HuH-7 (cell line): ENCODE measurements around the gene IFNK.
A peak's percentile ranks its signal among the peaks of the same experiment; 100 is the strongest.

Experiments
- DNase-seq: peaks from one replicate; pipeline ENCODE4 v3.0.0; 2011; ENCODE audit warnings: low spot score

IFNK gene

DNA sequence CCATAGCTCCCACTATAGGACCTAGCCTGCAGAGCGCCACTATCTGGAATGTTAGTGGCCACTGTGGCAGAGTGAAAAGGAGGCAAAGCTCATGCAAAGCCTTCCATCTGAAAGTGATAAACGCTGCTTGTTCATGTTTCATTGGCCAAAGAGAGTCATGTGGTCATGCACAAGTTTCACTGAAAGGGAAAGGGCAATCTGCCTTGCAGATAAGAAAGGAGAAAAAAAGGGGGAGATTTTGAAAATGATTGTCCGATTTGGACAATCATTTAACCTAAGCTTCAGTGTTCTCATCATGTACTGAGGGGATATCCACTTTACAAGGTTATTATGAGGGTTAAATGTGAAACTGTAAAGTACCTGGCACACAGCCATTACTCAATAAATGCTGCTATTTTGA is 14.6 kb downstream of the IFNK start:
- DNase-seq, result no peak

DNA sequence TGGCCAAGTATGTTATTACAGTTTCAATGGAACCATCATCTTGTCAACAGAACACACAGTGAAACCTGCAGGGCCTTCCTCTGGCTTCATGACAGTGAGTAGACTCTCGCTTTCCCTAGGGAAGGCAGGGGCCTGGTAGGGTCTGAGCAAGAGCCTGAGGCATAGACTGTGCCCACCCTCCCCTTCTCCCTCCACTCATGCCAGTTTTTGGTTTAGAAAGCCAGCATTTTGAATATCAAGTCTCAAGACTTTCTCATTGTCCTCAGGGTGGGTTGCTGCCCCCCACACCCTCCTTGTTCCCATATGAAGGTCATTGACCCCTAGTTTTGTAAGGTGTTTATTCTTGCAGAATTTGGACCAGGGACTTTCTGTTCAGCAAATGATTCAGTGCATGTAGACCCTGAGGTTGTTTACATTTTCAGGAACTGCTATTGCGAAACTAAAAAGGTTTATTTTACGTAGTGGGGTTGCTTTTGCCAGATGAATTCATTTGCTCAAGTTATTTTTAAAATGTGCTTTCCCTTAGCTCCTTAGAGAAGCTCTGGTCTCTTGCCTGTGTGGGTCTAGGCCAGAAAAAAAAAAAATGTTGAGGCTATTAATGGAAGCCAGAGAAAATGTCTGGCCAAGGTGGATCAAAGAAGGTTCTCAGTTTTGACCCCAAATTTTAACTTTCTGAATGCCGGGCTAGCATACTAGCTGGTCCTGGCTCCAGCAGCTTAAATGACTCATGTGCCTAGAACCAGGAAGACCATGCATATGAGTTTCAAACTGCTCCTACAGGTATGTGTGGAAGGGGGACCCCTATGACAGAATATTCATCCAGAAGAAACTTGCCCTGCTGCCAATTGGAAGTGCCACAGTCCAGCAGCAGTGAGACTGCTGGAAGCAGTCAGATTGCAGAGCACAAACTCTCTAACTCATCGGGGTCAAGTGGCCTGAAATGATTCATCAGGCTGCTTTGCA is 15.7 kb downstream of the IFNK start:
- DNase-seq, result no peak

DNA sequence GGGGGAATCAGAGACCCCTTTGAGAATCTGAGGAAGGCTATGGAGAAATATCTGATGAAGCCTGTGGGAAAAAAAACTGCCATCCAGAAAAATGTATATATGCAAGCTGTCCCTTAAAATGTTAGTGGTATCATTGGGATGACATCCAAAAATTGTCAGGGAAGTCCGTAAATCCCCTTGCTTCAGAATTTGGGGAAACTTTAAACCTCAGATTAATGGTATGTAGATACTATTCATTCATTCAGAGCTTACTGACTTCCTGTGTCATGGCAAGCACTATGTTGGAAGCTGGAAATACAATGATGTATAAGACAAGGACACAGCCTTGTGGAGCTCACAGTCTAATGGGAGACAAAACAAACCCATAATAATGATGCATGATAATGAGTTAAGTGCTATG is 16.4 kb downstream of the IFNK start:
- no peak for DNase-seq

DNA sequence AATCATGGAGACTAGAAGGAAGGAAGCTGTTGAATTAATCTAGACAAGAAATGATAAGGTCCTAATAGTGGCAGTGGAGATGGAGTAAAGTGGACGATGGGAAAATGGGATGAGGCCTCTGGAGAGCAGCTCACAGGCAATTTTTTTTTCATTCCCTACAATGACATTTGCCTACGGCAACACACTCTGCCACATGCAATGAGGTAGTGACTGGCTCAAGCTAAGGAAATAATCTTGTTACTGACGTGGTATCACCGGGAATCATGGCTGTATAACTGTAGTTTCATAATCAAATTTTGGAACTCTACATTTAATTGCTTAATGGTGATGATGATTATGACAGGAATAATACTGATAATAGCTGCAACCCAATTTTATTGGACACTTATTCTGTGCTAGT is 17.6 kb downstream of the IFNK start:
- DNase-seq, result no peak

DNA sequence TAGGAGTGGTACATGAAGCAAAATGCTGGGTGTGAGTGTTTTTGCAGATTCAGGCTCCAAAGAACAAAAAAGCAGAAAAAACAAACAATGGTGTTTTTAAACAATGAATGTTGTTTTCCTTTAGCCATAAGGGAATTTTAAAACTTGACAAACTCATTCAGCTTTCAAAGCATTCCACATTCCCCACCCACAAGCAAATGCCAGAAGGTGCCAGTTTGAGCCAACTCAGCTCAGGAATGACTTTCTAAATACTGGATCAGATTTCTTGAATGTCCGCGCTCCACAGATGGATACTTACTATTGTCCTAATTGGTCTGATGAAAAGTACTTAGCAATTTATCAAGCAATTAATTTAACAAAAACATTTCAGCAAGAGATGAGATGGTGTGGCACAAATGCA is 18.4 kb downstream of the IFNK start:
- no peak for DNase-seq

DNA sequence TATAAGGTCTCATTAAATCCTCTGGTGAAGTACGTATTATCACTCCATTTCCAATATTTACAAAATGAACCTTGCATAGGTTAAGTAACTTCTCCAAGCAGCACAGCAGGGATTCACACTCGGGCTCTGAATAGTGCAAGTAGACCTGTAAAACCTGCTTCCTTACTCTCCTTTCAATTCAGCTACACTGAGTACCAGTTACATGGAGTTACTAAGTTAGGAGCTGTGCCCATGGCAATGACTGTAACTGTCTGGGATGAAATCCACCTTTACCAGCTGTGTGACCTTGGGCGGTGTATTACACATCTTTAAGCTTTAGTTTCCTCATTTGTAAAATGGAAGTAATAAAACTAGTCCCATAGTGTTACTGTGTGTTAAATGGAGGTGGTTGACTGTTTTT is 21.4 kb downstream of the IFNK start:
- DNase-seq, result no peak

DNA sequence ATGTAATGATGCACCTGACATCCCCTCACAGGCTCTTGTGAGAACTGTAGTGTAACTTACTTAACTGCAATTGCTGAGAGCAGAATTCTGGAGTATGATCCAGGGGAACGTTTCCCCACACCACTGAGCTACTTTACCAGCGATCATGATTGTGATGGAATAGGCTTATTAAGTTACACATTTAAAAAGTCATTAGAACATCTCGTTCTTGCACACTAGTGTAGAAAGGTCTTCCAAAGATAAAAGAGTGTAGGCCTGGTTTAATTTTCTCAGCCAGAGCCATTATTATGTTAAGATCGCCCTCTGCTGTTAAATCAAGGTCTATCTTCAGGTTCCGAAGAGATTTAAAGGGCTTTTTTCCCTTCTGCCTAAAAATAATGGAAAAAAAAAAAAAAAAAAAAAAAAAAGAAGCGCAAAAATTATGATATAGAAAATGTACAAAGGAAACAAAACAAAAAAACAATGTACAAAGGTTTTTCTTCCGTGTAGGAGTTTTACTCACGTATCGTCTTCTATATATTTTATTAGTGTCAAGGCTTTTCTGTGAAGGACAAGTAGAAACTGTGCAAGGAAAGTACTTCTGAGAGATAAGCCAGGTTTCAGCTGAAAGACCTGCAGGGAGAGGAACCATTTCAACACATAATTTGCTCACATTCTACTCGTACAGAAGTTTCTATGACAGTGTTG is 24.1 kb downstream of the IFNK start:
- no peak for DNase-seq

DNA sequence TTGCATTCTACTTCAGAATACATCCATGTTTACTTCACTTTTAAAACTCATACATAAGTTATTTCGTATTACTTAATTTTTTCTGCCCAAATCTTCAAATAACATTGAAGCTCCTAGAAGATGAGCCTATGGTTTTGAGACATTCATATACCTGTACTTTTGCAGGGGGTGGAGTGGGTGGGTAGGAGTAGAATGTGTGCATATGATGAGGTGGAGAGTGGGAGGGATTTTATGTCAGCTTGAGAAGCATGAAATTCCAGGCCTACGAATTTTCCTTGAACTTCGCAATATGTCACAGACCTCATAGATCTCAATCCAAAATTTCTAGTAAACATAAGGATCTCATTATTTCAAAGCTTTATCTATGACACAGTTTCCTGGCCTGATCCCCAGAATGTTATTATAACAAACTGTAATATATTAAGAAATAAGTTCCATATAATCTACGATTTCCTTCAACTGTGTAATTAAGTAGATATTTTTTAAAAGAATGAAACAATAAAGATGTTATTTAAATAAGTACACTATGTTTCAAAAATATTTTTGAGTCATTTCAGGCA is 25.2 kb downstream of the IFNK start:
- DNase-seq, result no peak

DNA sequence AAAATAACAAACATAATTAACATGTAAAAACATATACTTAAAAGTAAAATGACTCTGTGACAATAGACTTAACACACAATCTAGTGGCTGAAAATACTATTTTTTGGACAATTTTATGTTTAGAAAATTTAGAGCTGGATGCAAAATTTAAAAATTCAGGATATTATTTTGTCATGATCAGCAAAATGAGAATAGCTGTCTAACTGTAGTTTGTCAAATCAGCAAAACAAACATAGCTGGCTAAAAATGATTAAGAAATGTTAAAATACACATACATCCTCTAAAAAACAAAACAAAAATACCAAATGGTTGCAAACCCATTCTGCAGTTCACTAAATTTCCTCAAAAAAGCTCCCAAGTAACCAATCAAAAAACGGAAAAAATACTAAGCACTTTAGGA is 30.6 kb downstream of the IFNK start:
- no peak for DNase-seq

DNA sequence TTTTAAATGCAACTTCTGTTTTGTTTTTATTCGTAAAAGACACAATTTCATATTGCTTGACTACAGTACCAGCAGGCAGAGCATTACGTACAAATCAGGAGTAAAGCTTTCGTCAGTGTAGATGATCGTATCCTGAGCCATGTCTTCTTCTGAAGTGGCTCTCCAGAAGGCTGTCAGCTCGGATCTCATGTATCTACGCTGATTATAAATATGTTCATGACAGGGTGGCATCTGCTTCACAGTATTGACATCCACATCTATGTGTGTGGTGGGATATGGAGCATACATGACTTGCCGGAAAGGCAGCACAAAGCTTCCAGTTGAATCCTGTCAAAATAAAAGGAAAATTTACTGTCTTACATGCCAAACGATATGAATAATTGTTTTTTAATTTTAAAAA is 32.4 kb downstream of the IFNK start:
- no peak for DNase-seq

DNA sequence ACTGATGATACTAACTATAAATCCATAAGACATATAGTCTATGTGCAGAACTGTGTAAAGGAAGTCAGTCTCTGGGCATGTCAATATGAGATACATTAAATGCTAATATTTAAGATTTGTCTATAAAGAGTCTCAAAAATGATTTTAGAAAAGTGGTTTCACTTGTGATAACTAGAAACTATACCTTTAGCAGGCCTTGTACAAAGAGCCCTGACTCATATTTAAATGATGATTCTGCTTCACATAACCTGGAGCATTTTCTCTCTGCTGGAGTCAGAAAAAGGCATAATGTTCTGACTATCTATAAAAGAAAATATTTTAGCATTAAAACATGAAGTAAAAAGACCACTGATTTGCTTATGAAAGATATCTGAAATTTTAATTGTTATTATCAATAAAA is 34.2 kb downstream of the IFNK start:
- DNase-seq, result no peak

DNA sequence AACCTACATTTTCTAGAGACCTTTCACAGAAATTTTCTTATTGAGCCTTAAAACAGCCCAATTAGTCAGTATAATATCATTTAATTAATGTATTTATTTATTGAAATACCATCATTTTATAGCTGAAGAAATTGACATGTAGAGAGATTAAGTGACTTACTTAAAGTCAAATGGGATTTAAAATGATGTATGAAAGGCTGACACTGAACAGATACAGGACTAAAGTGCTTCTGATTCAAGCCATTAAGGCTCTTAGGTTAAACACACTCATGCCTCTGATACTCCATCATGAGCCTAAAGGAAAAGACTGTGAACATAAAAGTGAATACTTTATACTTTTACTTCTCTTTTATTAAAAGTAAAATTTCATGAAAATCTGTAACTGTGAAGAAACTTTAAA is 36.4 kb downstream of the IFNK start:
- no peak for DNase-seq

DNA sequence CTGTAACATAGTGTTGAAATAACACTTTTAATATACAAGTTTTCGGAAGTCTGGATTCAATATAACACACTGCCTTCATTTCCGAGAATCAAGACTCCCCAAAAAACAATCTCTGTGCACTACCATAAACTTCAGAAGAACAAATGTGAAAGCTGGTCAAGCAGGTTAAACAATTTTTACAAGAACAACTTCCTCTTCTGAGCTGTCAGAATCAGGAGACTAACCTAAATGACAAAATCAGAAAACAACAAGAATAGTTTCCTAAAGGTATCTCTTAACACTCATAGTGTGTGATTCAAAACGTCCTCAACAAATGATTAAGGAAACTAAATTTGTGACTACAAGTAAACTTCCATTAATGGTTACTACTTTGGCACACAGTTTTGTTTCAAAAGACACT is 37.6 kb downstream of the IFNK start:
- no peak for DNase-seq

DNA sequence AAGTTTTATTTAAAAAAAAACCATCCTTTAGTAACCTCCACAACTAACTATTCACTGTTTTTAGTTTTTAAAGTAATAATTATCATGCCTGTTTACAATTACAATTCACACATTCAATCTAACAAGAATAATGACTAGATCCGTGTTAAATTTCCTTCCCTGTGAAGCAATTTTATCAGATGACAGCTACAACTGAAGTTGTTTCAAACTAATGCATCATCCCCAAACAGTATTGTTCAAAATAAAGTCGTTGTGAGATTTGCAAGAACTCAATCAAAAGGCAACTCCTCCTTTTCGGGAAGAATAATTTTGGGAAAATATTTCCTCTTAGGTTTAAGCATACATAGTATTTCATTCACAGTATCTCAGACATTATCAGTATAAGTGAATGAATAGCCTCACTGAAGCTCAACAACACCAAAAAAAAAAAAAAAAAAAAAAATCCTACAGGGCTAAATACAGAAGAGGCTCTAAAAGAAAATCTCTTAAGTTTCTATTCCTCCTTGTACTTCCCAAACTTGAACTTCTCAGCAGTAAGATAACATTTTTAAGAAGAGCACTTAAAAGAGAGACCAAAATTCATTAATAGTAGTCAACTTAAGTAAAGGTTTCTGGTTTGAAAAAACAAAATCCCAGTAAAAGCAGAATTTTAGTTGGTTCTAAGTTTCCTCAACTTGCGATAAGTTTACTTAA is 39.8 kb downstream of the IFNK start:
- no peak for DNase-seq

DNA sequence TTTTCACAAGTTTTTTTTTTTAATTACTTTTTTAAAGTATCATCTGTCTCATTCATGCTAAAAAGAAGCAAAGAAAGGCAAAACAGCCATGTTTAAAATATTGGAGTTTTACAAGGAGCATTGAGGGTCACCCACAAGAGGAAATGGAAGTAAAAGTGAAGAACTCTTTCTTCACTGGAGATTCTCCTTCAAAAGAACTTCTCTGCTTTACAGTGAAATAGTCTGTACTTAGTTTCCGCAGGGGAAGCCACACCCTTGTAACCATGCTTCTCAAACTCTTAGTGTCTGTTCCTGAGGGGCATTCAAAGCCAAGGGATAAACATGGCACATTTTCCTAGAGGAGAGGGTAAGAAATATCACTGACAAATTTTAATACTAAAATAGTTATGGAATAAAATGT is 40.6 kb downstream of the IFNK start:
- no peak for DNase-seq

DNA sequence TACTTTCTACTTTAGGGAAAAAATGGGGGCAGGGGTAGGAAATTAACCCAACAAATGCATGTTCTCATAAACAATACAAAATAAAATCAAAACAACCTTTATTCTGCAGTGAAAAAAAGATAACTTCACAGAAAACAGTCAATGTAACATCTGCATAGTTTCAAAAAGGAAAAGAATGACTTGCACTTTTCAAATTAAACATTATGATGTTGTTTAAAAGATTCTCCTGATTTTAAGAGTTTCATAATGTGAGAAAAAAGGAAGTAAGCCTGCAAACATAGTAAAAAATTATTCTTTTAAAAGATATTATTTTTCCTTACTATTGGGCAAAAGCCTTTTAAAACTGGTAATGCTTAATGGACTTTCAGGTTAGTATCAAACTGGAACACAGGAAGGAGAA is 41.6 kb downstream of the IFNK start:
- no peak for DNase-seq

DNA sequence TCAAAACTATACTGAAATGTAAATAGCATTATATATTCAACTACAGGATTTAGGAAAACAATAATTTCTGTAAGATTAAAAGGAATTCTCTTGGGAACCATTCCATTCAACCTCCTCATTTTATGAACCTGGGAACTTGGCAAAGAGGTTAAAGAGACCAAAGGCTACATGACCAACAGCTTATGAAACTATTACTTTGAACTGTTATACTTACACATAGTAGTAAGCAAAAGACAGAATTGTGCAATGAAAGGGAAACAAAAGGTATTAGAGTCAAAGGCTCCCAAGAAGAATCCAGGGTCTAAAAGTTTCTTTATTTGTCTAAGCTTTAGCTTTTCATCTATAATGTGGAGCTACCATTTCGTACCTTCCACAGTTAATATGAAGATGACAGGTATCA is 42.0 kb downstream of the IFNK start:
- no peak for DNase-seq

DNA sequence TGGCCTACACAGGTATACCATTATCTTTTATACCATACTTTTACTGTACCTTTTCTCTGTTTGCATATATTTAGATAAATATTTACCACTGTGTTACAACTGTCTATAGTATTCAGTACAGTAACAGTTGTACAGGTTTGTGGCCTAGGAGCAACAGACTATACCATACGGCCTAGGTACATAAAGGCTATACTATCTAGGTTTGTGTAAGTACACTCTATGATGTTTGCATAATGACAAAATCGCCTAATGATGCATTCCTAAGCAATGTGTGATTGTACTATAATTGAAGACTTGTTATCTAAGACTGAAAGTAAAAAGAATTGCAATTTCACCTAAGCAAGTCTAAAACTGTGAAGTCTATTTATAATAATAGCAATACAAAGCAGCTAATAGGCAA is 45.3 kb downstream of the IFNK start:
- no peak for DNase-seq

DNA sequence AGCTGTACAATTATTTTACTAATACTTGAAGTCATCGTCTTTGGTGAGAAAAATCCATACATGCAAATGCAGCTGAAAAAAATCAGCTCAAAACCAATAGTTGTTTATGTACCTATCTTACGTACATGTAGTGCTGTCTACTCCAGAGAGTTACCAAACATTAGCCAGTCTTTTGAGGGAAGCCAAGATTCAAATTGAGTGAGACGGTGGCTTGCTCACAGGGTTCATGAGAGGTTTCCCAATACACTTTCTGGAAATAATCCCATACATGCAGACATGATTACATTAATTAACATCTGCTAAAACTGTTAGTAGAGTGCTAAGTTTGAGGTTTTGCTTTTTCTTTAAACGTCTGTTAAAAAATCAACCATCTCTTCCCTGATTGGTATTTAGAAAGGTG is 46.9 kb downstream of the IFNK start:
- no peak for DNase-seq

DNA sequence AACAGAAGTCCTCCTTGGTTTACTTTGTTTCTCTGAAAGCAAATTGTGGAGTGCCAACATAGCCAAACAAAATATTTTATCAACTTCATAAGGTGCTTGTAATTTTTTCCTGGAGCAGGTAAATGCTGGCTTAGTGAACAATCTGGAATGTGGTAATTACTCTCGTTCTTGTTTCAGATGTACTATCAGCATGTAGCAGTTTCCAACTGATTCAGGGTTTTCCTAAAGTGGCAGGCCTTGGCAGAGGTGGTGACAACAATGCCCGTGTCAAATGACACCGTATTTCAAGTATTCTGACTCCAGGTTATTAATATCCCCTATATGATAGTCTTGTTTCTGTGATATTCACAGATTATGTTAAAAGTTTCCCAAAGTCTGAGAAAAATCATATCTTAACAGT is 48.0 kb downstream of the IFNK start:
- DNase-seq, result no peak

DNA sequence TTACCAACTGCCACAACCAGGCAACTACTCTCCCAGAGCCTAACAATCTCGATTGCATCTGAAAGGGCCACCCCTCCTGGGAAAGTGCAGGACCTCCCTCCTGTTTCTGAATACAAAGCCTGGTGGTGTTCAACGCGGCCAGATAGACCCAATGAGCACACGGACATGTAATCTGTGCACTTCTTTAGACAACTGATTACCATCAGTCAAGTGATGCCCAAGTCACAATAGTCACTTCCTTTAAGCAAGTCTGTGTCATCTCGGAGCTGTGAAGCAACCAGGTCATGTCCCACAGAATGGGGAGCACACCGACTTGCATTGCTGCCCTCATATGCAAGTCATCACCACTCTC is 48.5 kb downstream of the IFNK start:
- DNase-seq, result peak; percentile 10

DNA sequence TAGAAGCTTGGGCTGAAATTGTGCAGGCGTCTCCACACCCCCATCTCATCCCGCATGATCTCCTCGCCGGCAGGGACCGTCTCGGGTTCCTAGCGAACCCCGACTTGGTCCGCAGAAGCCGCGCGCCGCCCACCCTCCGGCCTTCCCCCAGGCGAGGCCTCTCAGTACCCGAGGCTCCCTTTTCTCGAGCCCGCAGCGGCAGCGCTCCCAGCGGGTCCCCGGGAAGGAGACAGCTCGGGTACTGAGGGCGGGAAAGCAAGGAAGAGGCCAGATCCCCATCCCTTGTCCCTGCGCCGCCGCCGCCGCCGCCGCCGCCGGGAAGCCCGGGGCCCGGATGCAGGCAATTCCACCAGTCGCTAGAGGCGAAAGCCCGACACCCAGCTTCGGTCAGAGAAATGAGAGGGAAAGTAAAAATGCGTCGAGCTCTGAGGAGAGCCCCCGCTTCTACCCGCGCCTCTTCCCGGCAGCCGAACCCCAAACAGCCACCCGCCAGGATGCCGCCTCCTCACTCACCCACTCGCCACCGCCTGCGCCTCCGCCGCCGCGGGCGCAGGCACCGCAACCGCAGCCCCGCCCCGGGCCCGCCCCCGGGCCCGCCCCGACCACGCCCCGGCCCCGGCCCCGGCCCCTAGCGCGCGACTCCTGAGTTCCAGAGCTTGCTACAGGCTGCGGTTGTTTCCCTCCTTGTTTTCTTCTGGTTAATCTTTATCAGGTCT is 49.0 kb downstream of the IFNK start, which contains the start of gene C9orf72:
Gene C9orf72 (minus strand): TSS at position 564 of the 716 bp plus-strand sequence. CDS start 6,361 bp downstream, outside the sequence.
- peak; percentile 48 for DNase-seq
